Spleen (tissue), 11 donors: ENCODE results near the gene ZNF277. TPM values are rescaled to one million over a fixed set of nuclear protein-coding genes. Genes with fewer than 3 reads are reported as not detected.

ENCODE experiments used
- DNase-seq: peaks from one replicate; pipeline ENCODE4 v3.0.0-alpha.2; 2020
- H3K27ac ChIP-seq, 8 donors: fragments of 200-600 bp; sonication (generic) in 7 of 8; 1 replicate in 4 of 8; 2 replicates in 4 of 8; pipeline versions ENCODE4 v1.5.0 to v1.8.0; 2016 to 2021; ENCODE audit warnings: inconsistent platforms in 4 of 8, mild to moderate bottlenecking in 4 of 8, moderate library complexity in 1 of 8
- H3K27me3 ChIP-seq, 7 donors: fragments of 200-600 bp; sonication (generic) in 6 of 7; replicated peaks in 1 of 7; 1 replicate in 4 of 7; 2 replicates in 3 of 7; pipeline versions ENCODE4 v1.5.0 to v1.8.0; 2016 to 2021; ENCODE audit warnings: inconsistent platforms in 3 of 7, mild to moderate bottlenecking in 1 of 7
- H3K36me3 ChIP-seq, 6 donors: fragments of 200-600 bp; sonication (generic) in 5 of 6; 1 replicate in 4 of 6; 2 replicates in 2 of 6; pipeline versions ENCODE4 v1.5.0 to v1.8.0; 2016 to 2021; ENCODE audit warnings: inconsistent platforms in 2 of 6
- H3K4me1 ChIP-seq, 6 donors: fragments of 200-600 bp; sonication (generic) in 5 of 6; 1 replicate in 3 of 6; 2 replicates in 3 of 6; pipeline versions ENCODE4 v1.5.0 to v1.8.0; 2016 to 2021; ENCODE audit warnings: inconsistent platforms in 3 of 6
- H3K4me3 ChIP-seq, 8 donors: fragments of 200-600 bp; sonication (generic) in 7 of 8; 1 replicate in 4 of 8; 2 replicates in 4 of 8; pipeline versions ENCODE4 v1.5.0 to v1.8.0; 2016 to 2021; ENCODE audit warnings: inconsistent platforms in 4 of 8, mild to moderate bottlenecking in 4 of 8, moderate library complexity in 2 of 8
- H3K9me3 ChIP-seq, 8 donors: fragments of 200-600 bp; sonication (generic) in 7 of 8; 1 replicate in 4 of 8; 2 replicates in 4 of 8; pipeline versions ENCODE4 v1.5.0 to v1.8.0; 2016 to 2021; ENCODE audit warnings: inconsistent platforms in 4 of 8
- POLR2A ChIP-seq, 3 donors: fragments of 450-650 bp; IDR thresholded peaks; one replicate each; pipeline ENCODE4 v1.5.1; 2017; ENCODE audit warnings: antibody characterized with exemption in 3 of 3, mild to moderate bottlenecking in 1 of 3
- POLR2AphosphoS5 ChIP-seq, 3 donors: sonication (generic); formaldehyde crosslinking; IDR thresholded peaks; one replicate each; pipeline ENCODE4 v1.5.1; 2017; ENCODE audit warnings: antibody characterized with exemption in 3 of 3
- WGBS, 5 donors: extraction: QIAGEN DNeasy Blood & Tissue Kit in 3 of 5; methylation state at CpG; one replicate each; pipeline versions ENCODE4 v1.1.5 to v1.1.7; 2013 to 2018; 5-methylcytosine and 5-hydroxymethylcytosine counted together
- intact Hi-C: fragments of 100-400 bp; cut with DNase I; formaldehyde crosslinking; loops from one replicate; pipeline ENCODE4 v1.15.0; 2023; ENCODE audit warnings: low total_unique reads
- polyA plus RNA-seq, 3 donors: library from polyadenylated mRNA; stranded (reverse); fragments of 200-250 nt; gene quantifications; one replicate each; pipeline ENCODE4 v1.2.1, GENCODE V29; 2013
- total RNA-seq, 7 donors: library from RNA; depleted of rRNA in 3 of 7; stranded (reverse); fragments of >200 nt in 3 of 7; fragmentation: NEBNext Ultra II Directional in 4 of 7; extraction: Animal tissue kit (Norgen Biotek cat#: 25700) in 4 of 7; gene quantifications; one replicate each; pipeline versions ENCODE4 v1.1.0 to v1.2.1, GENCODE V29; 2016 to 2021
- TF ChIP-seq, protein P1 (sequence below), 11 experiments: fragments of 200-600 bp in 7 of 11; fragments of 450-650 bp in 4 of 11; sonication (generic) in 4 of 11; IDR thresholded peaks in 8 of 11; conservative IDR thresholded peaks in 3 of 11; 1 replicate in 7 of 11; 2 replicates in 4 of 11; pipeline versions ENCODE4 v1.4.0 to v1.8.0; 2016 to 2021; ENCODE audit warnings: antibody characterized with exemption in 11 of 11, inconsistent platforms in 4 of 11, mild to moderate bottlenecking in 1 of 11
- donor health status: healthy with polysubstance abuse.
- donor health status: DM: no; HTN: no; CAD: no; lungs with moderate emphysema.
- donor health status: DM: no; HTN: no; CAD: no.
- donor health status: Bipolar disorder and iron deficiency.
- donor health status: healthy.
- donor health status: DM: no; HTN: no; CAD: no.
- donor health status: DM: yes; HTN: yes; CAD: no.

Gene ZNF277
- total and polyA plus RNA-seq, 10 donors = 14.5 to 36.1 (median 19.6) TPM

- TF ChIP-seq POLR2AphosphoS5 (IDR thresholded peaks at IDR 0.05) (no peak), POLR2A (IDR thresholded peaks at IDR 0.05) (no peak)
- TF ChIP-seq, protein P1, sequence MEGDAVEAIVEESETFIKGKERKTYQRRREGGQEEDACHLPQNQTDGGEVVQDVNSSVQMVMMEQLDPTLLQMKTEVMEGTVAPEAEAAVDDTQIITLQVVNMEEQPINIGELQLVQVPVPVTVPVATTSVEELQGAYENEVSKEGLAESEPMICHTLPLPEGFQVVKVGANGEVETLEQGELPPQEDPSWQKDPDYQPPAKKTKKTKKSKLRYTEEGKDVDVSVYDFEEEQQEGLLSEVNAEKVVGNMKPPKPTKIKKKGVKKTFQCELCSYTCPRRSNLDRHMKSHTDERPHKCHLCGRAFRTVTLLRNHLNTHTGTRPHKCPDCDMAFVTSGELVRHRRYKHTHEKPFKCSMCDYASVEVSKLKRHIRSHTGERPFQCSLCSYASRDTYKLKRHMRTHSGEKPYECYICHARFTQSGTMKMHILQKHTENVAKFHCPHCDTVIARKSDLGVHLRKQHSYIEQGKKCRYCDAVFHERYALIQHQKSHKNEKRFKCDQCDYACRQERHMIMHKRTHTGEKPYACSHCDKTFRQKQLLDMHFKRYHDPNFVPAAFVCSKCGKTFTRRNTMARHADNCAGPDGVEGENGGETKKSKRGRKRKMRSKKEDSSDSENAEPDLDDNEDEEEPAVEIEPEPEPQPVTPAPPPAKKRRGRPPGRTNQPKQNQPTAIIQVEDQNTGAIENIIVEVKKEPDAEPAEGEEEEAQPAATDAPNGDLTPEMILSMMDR (IDR thresholded peaks at IDR 0.05 in 8 of 11, conservative IDR thresholded peaks at IDR 0.05 in 3 of 11) = no peak
- Histone ChIP-seq H3K36me3 (no peaks in the 10 kb centered on the region), H3K9me3 (peaks cover 0 to 10% (median 2%) of the 10 kb centered on the region in 8 donors), H3K27ac (no peak overlapping the region), H3K4me1 (no peaks in the 10 kb centered on the region), H3K4me3 (no peak overlapping the region), H3K27me3 (no peaks in the 10 kb centered on the region)
- DNase-seq = no peak
- intact Hi-C loops = no loop called here
Observed at GRCh38 chr7:112359086-112359485, 152.6 kb downstream of the ZNF277 start.

DNA sequence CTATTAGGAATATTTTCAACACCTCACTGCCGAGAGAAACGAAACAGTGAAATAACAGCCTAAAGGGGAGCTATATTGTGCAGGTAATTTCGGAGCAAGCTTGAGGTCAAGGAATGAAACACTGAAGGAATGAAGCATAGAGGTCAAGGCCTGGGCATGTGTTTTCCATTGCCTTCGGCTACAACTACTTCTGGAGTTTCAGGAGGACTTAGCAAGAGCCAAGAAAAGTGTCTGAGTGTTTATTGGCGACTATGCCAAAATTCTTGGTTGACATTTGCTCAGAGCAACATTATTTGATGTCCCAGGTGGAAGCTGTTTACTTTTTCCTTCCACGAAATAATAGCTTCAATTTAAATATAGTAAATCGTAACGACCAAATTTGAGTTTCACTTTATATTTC lies 154.2 kb downstream of the ZNF277 start:
- Histone ChIP-seq H3K27ac (no peak overlapping the region), H3K36me3 (no peaks in the 10 kb centered on the region), H3K4me3 (no peak overlapping the region), H3K9me3 (peaks cover 0 to 10% (median 2%) of the 10 kb centered on the region in 8 donors), H3K27me3 (no peaks in the 10 kb centered on the region), H3K4me1 (no peaks in the 10 kb centered on the region)
- WGBS, 5 donors = 85 to 93% (median 91%) methylated on average over 8 of the region's 8 CpGs
- DNase-seq = no peak
- intact Hi-C loops = no loop called here
- TF ChIP-seq, protein P1 (IDR thresholded peaks at IDR 0.05 in 8 of 11, conservative IDR thresholded peaks at IDR 0.05 in 3 of 11) = no peak
- TF ChIP-seq POLR2A (IDR thresholded peaks at IDR 0.05) (no peak), POLR2AphosphoS5 (IDR thresholded peaks at IDR 0.05) (no peak)

DNA sequence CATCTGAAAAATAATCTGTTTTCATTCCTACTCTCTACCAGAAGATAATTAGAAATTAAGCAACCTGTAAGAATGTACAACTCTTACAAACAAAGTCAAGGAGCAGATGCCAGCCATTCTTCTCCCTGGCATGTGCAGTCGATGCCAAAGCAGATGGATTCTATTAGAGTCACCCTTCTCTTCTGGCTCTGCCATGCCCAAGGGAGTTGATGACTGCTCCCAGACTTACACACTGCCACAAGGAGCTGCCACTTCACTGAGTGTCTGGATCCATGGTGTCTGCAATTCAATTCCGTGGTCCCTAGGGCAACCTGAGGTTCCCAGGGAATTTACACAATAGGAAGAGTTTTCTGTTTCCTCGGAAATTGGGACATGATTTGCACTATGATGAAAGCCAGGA lies 154.7 kb downstream of the ZNF277 start:
- Histone ChIP-seq H3K36me3 (no peaks in the 10 kb centered on the region), H3K27me3 (no peaks in the 10 kb centered on the region), H3K9me3 (peaks cover 0 to 10% (median 2%) of the 10 kb centered on the region in 8 donors), H3K4me1 (no peaks in the 10 kb centered on the region), H3K4me3 (no peak overlapping the region), H3K27ac (no peak overlapping the region)
- intact Hi-C loops = no loop called here
- TF ChIP-seq POLR2AphosphoS5 (IDR thresholded peaks at IDR 0.05) = no peak
- no peak for DNase-seq
- WGBS, 5 donors = 75 to 94% (median 79%) methylated on average over 3 of the region's 3 CpGs

DNA sequence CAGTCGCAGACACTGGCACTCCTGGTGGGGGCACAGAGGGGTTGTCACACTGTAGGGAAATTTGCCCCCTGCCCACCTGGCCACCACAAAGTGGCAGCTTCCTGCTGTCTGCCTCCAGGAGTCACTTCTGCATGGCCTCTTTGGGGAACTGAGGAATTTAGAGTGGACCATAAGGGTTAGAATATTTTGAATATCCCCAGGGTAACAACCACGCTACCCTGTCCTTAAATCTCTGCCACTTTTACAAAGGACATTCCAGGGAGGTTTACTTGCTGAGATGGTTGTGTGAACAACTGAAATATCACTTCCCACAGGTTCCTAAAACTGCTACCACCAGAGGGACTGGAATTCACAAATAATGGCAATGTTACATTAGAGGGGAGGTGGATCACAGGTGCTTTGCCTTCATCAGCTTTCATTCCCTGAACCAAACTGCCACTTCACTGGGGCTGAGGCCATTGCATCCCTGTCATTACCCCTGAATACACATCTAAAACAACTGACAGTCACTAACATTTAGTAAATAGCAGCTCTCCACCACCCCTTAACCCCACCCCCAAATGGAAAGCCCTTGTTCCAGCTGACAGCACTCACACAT lies 155.7 kb downstream of the ZNF277 start:
- TF ChIP-seq POLR2A (IDR thresholded peaks at IDR 0.05) = no peak
- TF ChIP-seq, protein P1 (IDR thresholded peaks at IDR 0.05 in 8 of 11, conservative IDR thresholded peaks at IDR 0.05 in 3 of 11) = no peak
- no peak for TF ChIP-seq POLR2AphosphoS5 (IDR thresholded peaks at IDR 0.05)
- no peak overlapping the region for H3K27ac ChIP-seq

More for the DNA sequence above, 155.7 kb downstream of the ZNF277 start:
- no peak overlapping the region for H3K4me3 ChIP-seq
- no peaks in the 10 kb centered on the region for H3K36me3 ChIP-seq
- H3K4me1 ChIP-seq = no peaks in the 10 kb centered on the region
- DNase-seq = no peak
- 86 to 98% (median 90%) methylated on average over 2 of the region's 2 CpGs for WGBS, 5 donors
- peaks cover 0 to 10% (median 2%) of the 10 kb centered on the region in 8 donors for H3K9me3 ChIP-seq
- intact Hi-C loops = no loop called here
- H3K27me3 ChIP-seq = no peaks in the 10 kb centered on the region
